GM18526 (cell line): ENCODE results near the gene CD53.
A peak's percentile ranks its signal among the peaks of the same experiment; 100 is the strongest.

ENCODE experiments used
- POLR2A ChIP-seq: IDR thresholded peaks from 3 replicates; pipeline ENCODE4 v1.6.1; 2011; ENCODE audit not compliant: insufficient read length; ENCODE audit errors: extremely low read depth

Gene CD53

GRCh38 chr1:110897681-110898080, 24.7 kb downstream of the CD53 start:
- TF ChIP-seq POLR2A, result no peak

GRCh38 chr1:110898734-110899457, 25.9 kb downstream of the CD53 start:
- TF ChIP-seq POLR2A, result no peak

- no peak for TF ChIP-seq POLR2A
Observed at GRCh38 chr1:110899458-110899843, 26.5 kb downstream of the CD53 start.

- TF ChIP-seq POLR2A, result peak; percentile 24
Observed at GRCh38 chr1:110902820-110903463, 30.0 kb downstream of the CD53 start.

GRCh38 chr1:110903853-110904500, 31.0 kb downstream of the CD53 start:
- TF ChIP-seq POLR2A, result no peak

GRCh38 chr1:110912784-110913183, 39.8 kb downstream of the CD53 start:
- TF ChIP-seq POLR2A, result no peak

- TF ChIP-seq POLR2A, result no peak
Observed at GRCh38 chr1:110914676-110915075, 41.7 kb downstream of the CD53 start.

- TF ChIP-seq POLR2A, result no peak
Observed at GRCh38 chr1:110915804-110916203, 42.9 kb downstream of the CD53 start.

GRCh38 chr1:110916274-110916668, 43.3 kb downstream of the CD53 start:
- TF ChIP-seq POLR2A, result no peak

GRCh38 chr1:110916669-110917306, 43.8 kb downstream of the CD53 start:
- TF ChIP-seq POLR2A, result no peak

- TF ChIP-seq POLR2A, result no peak
Observed at GRCh38 chr1:110918016-110918415, 45.1 kb downstream of the CD53 start.

- no peak for TF ChIP-seq POLR2A
Observed at GRCh38 chr1:110921953-110922352, 49.0 kb downstream of the CD53 start.

- no peak for TF ChIP-seq POLR2A
Observed at GRCh38 chr1:110927484-110928075, 54.6 kb downstream of the CD53 start.

GRCh38 chr1:110928191-110928590, 55.2 kb downstream of the CD53 start:
- TF ChIP-seq POLR2A, result no peak

- TF ChIP-seq POLR2A, result no peak
Observed at GRCh38 chr1:110928904-110929303, 56.0 kb downstream of the CD53 start.
